ENCODE results near the gene STRBP. TPM values are rescaled to one million over a fixed set of nuclear protein-coding genes. Genes with fewer than 3 reads are reported as not detected.

STRBP gene
- total RNA-seq, 1 experiment from 2014 or later, result 96.3 TPM

- Mint-ChIP-seq H3K9me3 (no peaks in the 10 kb centered on the region), H3K27ac (0 out of 2 replicates have a peak overlapping the region, but pooled peaks have one; percentile 52), H3K36me3 (peaks cover 5% of the 10 kb centered on the region), H3K27me3 (ENCODE audit: low read depth) (no peaks in the 10 kb centered on the region), H3K4me1 (peaks cover 11% of the 10 kb centered on the region), H3K4me3 (no peak overlapping the region)
- ChIA-PET CTCF (interaction anchor here (0.8 kb wide), 1 partner anchor 187 kb away, joined by 3 read pairs; no protein-coding TSS in a partner anchor), POLR2A (no interaction called here)
- TF ChIP-seq ZNF121 (CRISPR knock-in tag; IDR thresholded peaks at IDR 0.05) (no peak), ESRRA (CRISPR knock-in tag; IDR thresholded peaks at IDR 0.05; ENCODE audit: borderline replicate concordance) (no peak), ARID4B (CRISPR knock-in tag; IDR thresholded peaks at IDR 0.05; ENCODE audit: borderline replicate concordance) (no peak), SMAD4 (CRISPR knock-in tag; IDR thresholded peaks at IDR 0.05) (no peak), JAZF1 (CRISPR knock-in tag; IDR thresholded peaks at IDR 0.05) (no peak), TEAD4 (CRISPR knock-in tag; IDR thresholded peaks at IDR 0.05) (no peak), ZNF512 (CRISPR knock-in tag; IDR thresholded peaks at IDR 0.05; ENCODE audit: borderline replicate concordance) (no peak), CDX4 (CRISPR knock-in tag; IDR thresholded peaks at IDR 0.05; ENCODE audit: borderline replicate concordance) (no peak), ZBTB43 (CRISPR knock-in tag; IDR thresholded peaks at IDR 0.05) (no peak), RELA (CRISPR knock-in tag; IDR thresholded peaks at IDR 0.05; ENCODE audit: borderline replicate concordance) (no peak), PREB (CRISPR knock-in tag; IDR thresholded peaks at IDR 0.05; ENCODE audit: borderline replicate concordance) (no peak), MYBL2 (CRISPR knock-in tag; IDR thresholded peaks at IDR 0.05) (no peak), STAT6 (CRISPR knock-in tag; conservative IDR thresholded peaks at IDR 0.05; ENCODE audit: low read depth) (no peak), ZNF425 (CRISPR knock-in tag; conservative IDR thresholded peaks at IDR 0.05) (no peak)
- DNase-seq (ENCODE audit: low spot score), result no peak
- ATAC-seq, result no peak
Observed at GRCh38 chr9:123162360-123162759, 106.0 kb downstream of the STRBP start.
